Left lung (tissue), 10 donors: Measurements from ENCODE around the gene PXDC1. TPM values are rescaled to one million over a fixed set of nuclear protein-coding genes. Genes with fewer than 3 reads are reported as not detected.

Experiments
- ATAC-seq: fragments of 200-7000 bp; cut with Tn5 transposase; one replicate; pipeline ENCODE4 v1.9.1; 2020; ENCODE audit warnings: moderate library complexity
- DNase-seq, 4 donors: peaks; one replicate each; pipeline ENCODE4 v3.0.0-alpha.2; 2013 to 2020
- H3K27ac ChIP-seq, 2 donors: fragments of 200-600 bp; sonication (generic) in 1 of 2; one replicate each; pipeline versions ENCODE4 v1.5.0 to v1.8.0; 2020 to 2021
- H3K27me3 ChIP-seq, 2 donors: fragments of 200-600 bp; sonication (generic) in 1 of 2; one replicate each; pipeline versions ENCODE4 v1.5.0 to v1.8.0; 2020 to 2021
- H3K36me3 ChIP-seq, 2 donors: fragments of 200-600 bp; sonication (generic) in 1 of 2; one replicate each; pipeline versions ENCODE4 v1.5.0 to v1.8.0; 2020 to 2021
- H3K4me1 ChIP-seq, 2 donors: fragments of 200-600 bp; one replicate each; pipeline ENCODE4 v1.8.0; 2021
- H3K4me3 ChIP-seq, 2 donors: fragments of 200-600 bp; sonication (generic) in 1 of 2; one replicate each; pipeline versions ENCODE4 v1.5.0 to v1.8.0; 2020 to 2021; ENCODE audit warnings: mild to moderate bottlenecking in 1 of 2
- H3K9me3 ChIP-seq, 2 donors: fragments of 200-600 bp; sonication (generic) in 1 of 2; one replicate each; pipeline versions ENCODE4 v1.5.0 to v1.8.0; 2020 to 2021
- intact Hi-C, 2 donors: fragments of 100-400 bp; cut with DNase I; formaldehyde crosslinking; loops; one replicate each; pipeline versions ENCODE4 v1.11.2 to v1.14.2; 2022
- polyA plus RNA-seq, 6 donors: library from polyadenylated mRNA; unstranded; fragments of 120-200 nt; gene quantifications; one replicate each; pipeline ENCODE4 v1.2.1, GENCODE V29; 2013; ENCODE audit not compliant: insufficient read length in 6 of 6
- total RNA-seq, 2 donors: library from RNA; stranded (reverse); fragmentation: NEBNext Ultra II Directional; extraction: Animal tissue kit (Norgen Biotek cat#: 25700); gene quantifications; one replicate each; pipeline ENCODE4 v1.2.1, GENCODE V29; 2021
- TF ChIP-seq, protein P1 (sequence below), 2 donors: fragments of 200-600 bp; sonication (generic) in 1 of 2; IDR thresholded peaks; one replicate each; pipeline versions ENCODE4 v1.5.0 to v1.8.0; 2021; ENCODE audit warnings: antibody characterized with exemption in 2 of 2
- donor health status: DM: no; HTN: yes; CAD: no.
- donor health status: DM: no; HTN: no; CAD: no.

Gene PXDC1
- total and polyA plus RNA-seq, 8 donors = 11.0 to 50.8 (median 15.8) TPM

DNA sequence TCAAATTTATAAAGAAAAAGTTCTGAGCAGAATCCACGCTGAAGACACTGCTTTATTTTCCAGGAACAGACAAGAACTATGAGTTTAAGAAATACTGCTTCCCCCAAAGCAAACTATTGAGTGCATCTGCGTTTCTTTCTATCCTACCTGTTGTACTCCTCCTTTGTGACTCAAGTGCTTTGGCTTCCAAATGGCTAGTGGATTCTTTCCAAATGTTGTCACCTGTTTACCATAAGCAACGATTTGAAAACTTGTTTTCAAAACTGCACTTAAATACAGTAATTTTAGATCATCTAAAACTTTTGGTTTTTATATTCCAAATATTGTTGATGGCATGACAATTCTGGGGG, 9.5 kb downstream of the PXDC1 start:
- Histone ChIP-seq H3K4me3 (no peak overlapping the region), H3K4me1 (peaks cover 8 to 59% of the 10 kb centered on the region in 2 donors), H3K27me3 (no peaks in the 10 kb centered on the region), H3K27ac (peak overlapping the region in 1 of 2 donors; percentile 69), H3K36me3 (peaks cover 0 to 22% of the 10 kb centered on the region in 2 donors), H3K9me3 (no peaks in the 10 kb centered on the region)
- DNase-seq (no peak), ATAC-seq (no peak)
- TF ChIP-seq, protein P1, sequence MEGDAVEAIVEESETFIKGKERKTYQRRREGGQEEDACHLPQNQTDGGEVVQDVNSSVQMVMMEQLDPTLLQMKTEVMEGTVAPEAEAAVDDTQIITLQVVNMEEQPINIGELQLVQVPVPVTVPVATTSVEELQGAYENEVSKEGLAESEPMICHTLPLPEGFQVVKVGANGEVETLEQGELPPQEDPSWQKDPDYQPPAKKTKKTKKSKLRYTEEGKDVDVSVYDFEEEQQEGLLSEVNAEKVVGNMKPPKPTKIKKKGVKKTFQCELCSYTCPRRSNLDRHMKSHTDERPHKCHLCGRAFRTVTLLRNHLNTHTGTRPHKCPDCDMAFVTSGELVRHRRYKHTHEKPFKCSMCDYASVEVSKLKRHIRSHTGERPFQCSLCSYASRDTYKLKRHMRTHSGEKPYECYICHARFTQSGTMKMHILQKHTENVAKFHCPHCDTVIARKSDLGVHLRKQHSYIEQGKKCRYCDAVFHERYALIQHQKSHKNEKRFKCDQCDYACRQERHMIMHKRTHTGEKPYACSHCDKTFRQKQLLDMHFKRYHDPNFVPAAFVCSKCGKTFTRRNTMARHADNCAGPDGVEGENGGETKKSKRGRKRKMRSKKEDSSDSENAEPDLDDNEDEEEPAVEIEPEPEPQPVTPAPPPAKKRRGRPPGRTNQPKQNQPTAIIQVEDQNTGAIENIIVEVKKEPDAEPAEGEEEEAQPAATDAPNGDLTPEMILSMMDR (IDR thresholded peaks at IDR 0.05) = no peak
- intact Hi-C loops = loop anchor here in 1 of 2 donors (10.0 kb wide), 1 partner anchor 253 kb away; no protein-coding TSS in a partner anchor

GRCh38 chr6:3741477-3741871, 10.0 kb downstream of the PXDC1 start:
- Histone ChIP-seq H3K9me3 (no peaks in the 10 kb centered on the region), H3K4me3 (no peak overlapping the region), H3K27me3 (no peaks in the 10 kb centered on the region), H3K36me3 (peaks cover 0 to 28% of the 10 kb centered on the region in 2 donors), H3K4me1 (peaks cover 8 to 53% of the 10 kb centered on the region in 2 donors), H3K27ac (no peak overlapping the region)
- TF ChIP-seq, protein P1 (IDR thresholded peaks at IDR 0.05) = no peak
- intact Hi-C loops = loop anchor here in 1 of 2 donors (10.0 kb wide), 1 partner anchor 253 kb away; no protein-coding TSS in a partner anchor
- ATAC-seq (no peak), DNase-seq (no peak)

DNA sequence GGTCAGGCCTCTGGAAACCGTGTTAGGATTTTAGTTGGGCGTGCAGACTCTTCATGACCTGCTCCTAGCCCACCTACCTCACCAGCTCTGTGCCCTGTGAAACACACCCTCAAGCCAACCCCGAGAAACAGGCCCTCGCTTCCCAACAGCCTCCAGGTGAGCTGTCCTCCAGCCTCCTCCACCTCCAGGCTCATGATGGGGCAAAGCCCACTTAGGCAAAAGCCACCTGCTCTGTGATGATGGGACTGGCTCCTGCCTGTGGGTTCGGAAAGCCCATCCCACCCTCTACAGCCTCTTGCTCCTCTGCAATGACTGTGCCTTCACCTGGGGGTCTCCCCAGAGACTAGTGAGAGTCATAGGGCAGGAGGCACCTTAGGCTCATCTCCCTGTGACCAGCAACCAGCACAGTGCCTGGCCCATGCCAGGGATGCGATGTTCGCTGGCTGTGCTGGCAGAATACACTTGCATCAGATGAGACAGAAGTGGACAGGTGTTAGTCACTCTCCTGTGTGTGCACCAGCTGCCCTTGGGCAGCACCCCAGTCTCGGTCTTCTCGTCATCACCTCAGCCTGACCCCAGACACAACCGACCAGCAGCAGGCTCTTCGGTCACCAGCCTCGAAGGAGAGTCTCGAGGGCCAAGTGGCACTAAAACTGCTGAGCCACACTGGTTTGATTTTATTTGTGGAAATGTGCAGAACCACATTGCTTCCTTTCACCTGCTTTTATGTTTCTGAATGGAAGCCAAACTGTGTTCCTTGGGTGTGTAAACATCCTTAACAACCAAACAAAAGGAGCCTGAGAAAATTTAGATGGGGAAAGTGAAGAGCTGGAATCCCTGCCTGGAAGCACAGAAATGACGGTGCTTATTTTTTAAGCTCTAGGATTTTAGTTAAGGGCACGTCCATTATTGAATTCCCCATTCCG, 10.7 kb downstream of the PXDC1 start:
- Histone ChIP-seq H3K27me3 (no peaks in the 10 kb centered on the region), H3K4me3 (no peak overlapping the region), H3K9me3 (no peaks in the 10 kb centered on the region), H3K4me1 (peaks cover 8 to 47% of the 10 kb centered on the region in 2 donors), H3K36me3 (peaks cover 0 to 34% of the 10 kb centered on the region in 2 donors), H3K27ac (no peak overlapping the region)
- intact Hi-C loops = loop anchor here in 1 of 2 donors (10.0 kb wide), 1 partner anchor 254 kb away; no protein-coding TSS in a partner anchor
- TF ChIP-seq, protein P1 (IDR thresholded peaks at IDR 0.05) = no peak
- DNase-seq (no peak), ATAC-seq (no peak)

GRCh38 chr6:3739311-3739897, 12.1 kb downstream of the PXDC1 start:
- ATAC-seq = no peak
- TF ChIP-seq, protein P1 (IDR thresholded peaks at IDR 0.05) = no peak
- H3K36me3 ChIP-seq = peaks cover 0 to 44% of the 10 kb centered on the region in 2 donors
- H3K9me3 ChIP-seq = peaks cover 0 to 2% of the 10 kb centered on the region in 2 donors
- H3K4me3 ChIP-seq = no peak overlapping the region
- H3K27ac ChIP-seq = no peak overlapping the region
- intact Hi-C loops = loop anchor here in 1 of 2 donors (10.0 kb wide), 1 partner anchor 465 kb away; no protein-coding TSS in a partner anchor
- H3K4me1 ChIP-seq = peaks cover 8 to 32% of the 10 kb centered on the region in 2 donors
- no peaks in the 10 kb centered on the region for H3K27me3 ChIP-seq
- peak in 1 of 4 donors; percentile 73 for DNase-seq
